ENCODE data around the gene TEPSIN.

GRCh38 chr17:81222906-81223761, 15.7 kb downstream of the TEPSIN start, which contains the start of gene CEP131:
- TF ChIP-seq CTCF (IDR thresholded peaks at IDR 0.05) (no peak), POLR2A (IDR thresholded peaks at IDR 0.05) (no peak)
